HG03457 (cell line): ENCODE results near the gene FCGR2B.
A peak's percentile ranks its signal among the peaks of the same experiment; 100 is the strongest.
"Not testable (repeated sequence)": the region's sequence is repeated elsewhere in the genome, so short reads cannot be mapped to it uniquely, and the experiment has no call there.

Source experiments
- ATAC-seq: cut with Tn5 transposase; IDR thresholded peaks from one replicate; pipeline ENCODE4 v1.9.1; 2021; ENCODE audit warnings: moderate number of reproducible peaks; ENCODE audit not compliant: unreplicated experiment

Gene FCGR2B

DNA sequence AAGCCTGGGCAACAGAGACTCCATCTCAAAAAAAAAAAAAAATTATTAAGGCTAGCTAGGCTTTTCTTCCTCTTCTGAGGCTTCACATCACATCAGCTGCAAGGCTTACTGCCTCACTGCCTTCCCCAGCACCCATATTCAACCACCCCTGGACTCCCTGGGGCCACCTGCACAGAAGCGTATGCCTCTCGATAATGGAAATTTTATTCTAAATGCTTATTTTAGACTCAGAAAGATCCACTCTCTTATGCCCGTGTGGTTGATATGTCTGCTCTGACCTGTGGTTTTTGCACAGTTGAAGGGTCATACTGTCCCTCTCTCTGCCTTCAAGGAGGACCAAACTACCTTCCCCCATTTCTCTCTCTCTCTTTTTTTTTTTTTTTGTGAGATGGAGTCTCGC, 42.6 kb downstream of the FCGR2B start:
- ATAC-seq = no peak

DNA sequence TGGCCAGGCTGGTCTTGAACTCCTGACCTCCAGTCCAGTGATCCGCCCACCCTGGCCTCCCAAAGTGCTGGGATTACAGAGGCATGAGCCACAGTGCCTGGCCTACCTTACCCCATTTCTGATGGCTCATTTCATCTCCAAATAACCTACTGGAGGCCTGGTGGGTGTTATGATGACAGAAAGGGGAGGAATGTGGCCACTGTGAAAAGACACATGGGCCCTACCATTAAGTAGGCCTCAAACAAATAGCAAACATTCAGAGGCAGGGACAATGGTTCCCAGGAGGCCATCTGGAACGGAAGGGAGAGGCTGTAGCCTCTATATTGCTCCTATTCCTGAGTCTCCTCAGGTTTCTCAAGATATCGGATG, 43.2 kb downstream of the FCGR2B start:
- no peak for ATAC-seq

DNA sequence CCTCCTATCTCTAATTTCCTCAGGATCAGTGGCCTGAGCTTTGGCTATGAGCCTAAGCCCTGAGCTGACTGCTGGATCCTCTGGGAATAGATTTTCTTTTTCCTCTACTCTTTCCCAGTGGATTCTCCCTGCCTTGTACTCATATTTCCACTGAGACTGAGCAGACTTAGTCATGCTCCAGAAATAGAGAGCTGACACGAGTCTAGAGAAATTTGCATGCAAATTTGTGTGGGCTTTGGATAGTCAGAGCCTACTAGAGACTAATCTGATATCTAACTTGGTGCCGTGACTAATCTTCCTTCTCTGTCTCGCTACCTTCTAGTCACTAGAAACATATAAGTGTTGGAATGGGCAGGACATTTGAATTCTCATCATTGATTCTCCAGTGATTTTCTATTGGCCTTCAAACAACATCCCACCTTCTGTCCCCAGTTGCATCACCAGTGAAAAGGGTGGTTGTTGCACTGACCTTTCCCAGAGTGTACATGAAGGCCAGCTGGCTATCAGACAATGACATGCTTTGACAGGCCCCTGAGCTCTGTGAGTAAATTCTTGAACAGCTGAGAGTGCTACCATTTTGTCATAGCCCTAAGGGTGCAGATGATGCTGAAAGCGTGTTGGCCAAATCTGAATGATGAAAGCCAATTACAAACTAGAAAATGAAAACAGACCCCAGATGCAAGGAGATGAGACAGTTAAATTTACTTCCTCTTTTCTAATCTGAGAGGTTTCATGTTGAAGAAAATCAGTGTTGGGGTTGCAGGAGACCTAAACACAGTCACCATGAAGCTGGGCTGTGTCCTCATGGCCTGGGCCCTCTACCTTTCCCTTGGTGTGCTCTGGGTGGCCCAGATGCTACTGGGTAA, 43.8 kb downstream of the FCGR2B start, which contains the start of gene FCRLA:
Gene FCRLA (plus strand): TSS at position 748 of the 866 bp plus-strand sequence. CDS start 36 bp downstream, at position 784.
- peak; percentile 61 for ATAC-seq

DNA sequence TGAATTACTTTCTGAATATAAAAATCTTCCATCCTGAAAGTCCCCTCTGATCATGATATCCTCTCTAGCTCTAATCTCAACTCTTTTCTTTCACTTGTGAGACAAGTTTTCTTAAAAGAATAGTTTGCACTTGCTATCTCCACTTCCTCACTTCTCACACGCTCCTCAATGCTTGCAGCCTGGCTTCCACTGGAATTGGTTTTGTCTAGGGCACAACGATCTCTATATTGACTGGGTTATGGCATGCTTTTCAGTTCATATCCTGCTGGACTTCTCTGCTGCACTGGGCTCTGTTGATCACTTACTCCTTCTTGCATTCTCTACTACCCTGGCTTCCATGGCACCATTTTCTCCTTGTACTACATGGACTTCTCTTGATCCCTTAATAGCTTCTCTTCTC, 44.6 kb downstream of the FCGR2B start:
- no peak for ATAC-seq

DNA sequence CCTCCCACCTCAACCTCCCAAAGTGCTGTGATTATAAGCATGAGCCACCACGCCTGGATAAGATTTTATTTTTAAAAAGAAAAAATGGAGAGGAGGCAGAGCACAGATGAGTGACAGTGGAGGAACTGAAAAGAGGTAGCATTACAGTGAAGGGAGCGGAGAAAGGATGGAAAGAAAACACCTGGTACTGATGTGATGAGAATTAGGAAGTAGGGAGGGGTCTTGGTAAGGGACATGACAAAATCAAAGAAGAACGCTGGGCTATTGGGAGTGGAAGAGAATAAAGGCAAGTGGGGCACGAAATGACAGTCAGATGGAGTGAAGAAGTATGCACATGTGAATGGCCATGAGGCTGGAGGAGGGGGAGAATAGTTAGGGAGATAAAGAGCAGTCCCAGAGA, 46.4 kb downstream of the FCGR2B start:
- no peak for ATAC-seq

DNA sequence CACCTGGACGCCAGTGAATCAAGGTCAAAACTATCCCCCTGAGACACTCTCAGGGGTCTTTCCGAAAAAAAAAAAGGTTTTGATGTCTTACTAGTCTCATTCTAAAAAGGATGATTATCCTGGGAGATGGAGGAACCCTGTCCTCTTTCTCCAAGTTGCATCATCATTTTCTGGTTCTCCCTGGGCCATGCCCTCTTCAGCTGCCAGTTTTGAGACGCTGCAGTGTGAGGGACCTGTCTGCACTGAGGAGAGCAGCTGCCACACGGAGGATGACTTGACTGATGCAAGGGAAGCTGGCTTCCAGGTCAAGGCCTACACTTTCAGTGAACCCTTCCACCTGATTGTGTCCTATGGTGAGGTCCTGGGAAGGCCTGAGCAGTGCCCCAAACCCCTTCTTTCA, 47.6 kb downstream of the FCGR2B start:
- no peak for ATAC-seq

DNA sequence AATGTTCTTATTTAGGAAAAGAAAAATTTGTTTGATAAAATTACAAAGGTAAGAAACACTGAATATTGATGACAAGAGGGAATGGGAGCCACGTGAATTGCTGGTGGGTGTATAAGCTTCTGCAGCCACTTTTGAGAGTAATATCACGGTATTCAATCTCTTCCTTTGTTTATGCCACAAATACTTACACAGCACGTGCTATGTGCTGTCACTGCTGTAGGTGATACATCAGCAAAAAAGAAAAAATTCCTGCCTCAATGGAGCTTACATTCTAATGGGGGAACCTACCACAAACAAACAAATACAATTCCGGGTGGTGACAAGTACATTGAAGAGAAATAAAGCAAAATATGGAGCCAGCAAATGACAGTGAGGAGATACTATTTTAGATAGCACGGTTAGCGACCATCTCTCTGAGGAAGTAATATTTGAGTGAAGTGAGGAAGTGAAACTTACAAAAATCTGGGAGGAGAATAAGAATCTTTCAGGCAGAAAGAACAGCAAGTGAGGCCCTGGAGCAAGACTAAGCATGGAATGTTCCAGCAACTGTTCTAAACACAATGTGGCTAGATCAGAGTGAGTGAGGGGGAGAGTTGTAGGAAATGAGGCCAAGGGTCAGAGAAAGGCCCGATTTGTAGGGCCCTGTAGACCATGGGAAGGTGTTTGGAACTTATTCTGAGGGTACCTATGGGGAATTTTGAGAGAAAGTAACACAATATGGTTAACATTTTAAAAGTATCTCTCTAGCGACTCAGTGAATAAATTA, 55.8 kb downstream of the FCGR2B start:
- ATAC-seq = no peak

DNA sequence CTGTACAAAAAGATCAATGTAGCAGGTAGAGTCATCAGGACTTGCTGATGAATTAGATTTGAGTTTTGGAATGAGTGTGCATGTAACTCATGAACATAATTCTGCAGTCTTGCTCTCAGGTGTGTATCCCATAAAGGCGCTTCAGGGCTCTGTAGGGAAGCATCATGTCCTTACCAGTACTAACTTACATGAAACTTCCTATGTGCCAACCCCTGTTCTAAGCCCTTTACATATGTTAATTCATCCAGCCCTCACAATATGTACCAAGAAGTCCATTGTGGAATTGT, 56.3 kb downstream of the FCGR2B start:
- no peak for ATAC-seq

DNA sequence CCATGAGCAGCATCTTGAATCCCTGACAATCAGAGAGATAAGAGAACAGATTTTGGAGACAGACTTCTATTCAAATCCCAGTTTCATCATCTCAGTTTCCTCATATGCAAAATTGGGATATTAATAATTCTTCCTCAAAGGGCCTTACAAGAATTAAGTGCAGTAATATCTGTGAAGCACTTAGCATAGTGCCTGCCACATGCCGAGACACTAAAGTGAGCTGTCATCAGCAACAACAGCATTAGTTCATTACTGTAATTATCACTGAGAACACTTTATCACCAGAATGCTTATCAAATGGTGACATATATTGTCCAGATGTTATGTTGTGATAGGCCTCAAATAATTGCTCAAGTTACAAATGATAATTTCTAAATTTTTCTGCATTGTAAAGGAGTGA, 57.5 kb downstream of the FCGR2B start:
- ATAC-seq = no peak

DNA sequence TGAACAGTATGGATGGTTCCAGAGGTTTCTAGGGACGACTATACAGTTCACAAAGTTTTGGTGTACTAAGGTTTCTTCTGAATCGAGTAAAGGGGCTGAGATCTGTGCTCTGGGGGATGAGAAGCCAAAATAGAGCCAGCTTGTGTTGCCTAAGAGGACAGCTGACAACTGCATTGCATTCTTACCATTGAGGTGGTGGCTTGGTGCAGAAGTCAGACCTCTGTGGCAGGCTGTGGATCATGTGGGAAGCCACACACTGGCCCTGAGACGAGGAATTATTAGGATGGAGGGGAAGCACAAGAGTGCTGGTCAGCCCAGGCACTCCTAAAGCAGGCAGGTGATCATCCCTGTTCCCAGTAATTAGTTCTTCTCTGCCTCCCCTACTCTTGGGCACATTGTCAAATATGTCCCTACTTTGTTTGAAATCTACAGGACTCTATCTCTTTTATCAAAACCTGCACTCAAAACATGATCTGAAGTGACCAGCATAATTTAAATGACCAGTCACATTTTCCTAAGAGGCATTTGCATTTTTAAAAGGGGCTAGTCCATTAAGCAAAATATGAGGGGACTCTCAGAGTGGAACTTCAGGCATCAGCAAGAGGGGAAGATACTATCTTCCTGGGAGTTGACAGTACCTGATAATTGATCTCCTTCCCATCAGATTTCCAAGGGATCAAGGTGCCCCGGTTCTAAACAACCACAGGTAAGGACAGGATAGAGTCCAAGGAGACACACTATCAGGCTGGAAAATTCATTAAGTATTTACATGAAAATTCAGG, 58.2 kb downstream of the FCGR2B start, which contains the start of gene FCRLB:
Gene FCRLB (plus strand): TSS at position 589 of the 782 bp plus-strand sequence. CDS start 1,129 bp downstream, outside the sequence.
- ATAC-seq = no peak

DNA sequence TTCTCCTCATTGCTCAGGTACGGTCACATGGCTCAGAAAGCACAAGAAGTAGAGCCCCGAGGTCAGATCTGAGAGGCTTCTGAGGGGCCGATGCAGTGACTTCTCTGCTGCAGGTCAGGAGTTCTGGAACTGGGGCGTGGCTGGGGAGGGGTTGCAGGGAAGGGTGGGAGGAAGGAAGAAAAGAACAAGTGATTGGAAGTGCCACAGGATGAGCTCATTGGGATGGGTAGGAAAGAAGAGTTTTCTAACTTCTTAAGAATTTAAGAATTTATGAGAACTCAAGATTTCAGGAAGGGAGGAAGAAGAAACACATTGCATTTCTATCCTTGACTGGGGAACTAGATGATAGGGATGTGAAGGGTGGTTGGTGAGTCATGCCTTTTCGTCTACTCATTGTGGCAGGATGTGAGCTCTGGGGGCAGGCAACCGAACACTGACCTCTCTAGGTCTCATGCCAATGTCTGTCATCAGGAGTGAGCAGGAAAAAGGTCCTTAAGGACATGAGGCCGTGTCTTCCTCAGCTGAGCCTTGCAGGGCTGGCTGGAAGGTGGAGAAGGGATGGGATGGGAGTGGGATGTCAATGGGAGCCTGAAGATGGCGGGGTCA, 58.9 kb downstream of the FCGR2B start:
- no peak for ATAC-seq

DNA sequence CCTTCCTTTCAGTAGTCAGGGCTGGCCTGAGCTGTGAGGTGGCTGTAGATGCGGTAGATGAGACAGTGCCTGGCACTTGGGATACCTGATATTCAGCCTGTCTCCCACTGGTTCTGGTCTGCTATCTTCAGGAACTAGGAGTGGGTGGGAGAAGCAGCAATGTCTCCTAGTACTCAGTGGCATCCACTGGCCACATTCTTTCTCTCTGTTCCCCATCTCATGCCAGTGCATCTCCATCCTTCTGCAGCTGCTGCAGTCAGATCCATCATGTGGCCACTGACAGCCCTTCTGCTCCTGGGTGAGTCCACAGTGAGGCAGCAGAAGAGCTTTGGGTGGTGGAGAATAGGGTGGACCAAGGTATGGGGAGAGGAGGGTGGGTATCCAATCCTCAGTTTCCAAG, 59.5 kb downstream of the FCGR2B start:
- ATAC-seq = no peak

DNA sequence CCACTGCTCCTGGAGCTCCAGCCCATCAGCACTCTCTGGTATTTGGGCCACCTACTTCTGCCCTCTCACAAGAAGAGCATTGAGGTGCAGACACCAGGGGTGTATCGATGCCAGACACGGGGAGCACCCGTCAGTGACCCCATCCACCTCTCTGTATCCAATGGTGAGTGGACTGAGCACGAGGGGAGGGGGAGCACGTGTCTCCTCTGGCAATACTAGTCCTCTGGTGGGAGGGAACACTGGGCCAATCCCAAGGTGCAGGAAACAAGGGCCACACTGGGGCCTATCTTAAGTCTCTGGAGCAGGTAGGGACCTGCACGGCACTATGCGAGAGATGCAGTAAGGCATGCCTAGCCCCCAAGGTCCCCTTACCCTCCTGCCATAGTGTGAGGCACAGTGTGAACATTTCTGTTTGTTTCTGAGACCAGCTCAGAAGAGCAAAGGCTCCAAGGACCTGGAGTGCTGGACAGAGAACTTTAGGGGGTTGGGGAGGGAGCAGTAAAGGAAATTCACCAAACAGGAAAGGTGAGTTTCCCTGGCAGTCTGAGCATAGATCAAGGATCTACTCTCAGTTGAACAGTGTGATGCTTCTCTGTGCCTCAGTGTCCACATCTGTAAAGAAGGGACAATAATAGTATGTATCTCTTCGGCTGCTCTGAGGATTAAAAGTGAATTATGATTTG, 60.7 kb downstream of the FCGR2B start:
- ATAC-seq = no peak

DNA sequence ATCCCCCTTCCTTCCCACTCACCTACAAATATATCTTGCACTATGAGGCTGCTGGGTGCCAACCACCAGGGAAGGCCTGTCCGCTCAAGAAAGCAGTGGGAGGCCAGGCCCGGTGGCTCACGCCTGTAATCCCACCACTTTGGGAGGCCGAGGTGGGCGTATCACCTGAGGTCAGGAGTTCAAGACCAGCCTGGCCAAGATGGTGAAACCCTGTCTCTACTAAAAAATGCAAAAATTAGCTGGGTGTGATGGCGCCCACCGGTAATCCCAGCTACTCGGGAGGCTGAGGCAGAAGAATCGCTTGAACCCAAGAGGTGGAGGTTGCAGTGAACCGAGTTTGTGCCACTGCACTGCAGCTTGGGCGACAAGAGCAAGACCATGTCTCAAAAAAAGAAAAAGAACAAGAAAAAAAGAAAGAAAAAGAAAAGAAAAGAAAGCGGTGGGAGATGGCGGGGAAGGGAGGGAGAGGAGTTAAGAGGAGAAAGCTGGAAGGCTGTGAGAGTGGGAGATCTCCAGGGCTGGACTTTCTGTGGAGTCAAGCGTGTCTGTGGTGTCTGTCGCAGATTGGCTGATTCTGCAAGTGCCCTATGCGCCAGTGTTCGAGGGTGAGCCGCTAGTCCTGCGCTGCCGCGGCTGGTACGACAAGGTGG, 62.4 kb downstream of the FCGR2B start:
- not testable (repeated sequence) for ATAC-seq

DNA sequence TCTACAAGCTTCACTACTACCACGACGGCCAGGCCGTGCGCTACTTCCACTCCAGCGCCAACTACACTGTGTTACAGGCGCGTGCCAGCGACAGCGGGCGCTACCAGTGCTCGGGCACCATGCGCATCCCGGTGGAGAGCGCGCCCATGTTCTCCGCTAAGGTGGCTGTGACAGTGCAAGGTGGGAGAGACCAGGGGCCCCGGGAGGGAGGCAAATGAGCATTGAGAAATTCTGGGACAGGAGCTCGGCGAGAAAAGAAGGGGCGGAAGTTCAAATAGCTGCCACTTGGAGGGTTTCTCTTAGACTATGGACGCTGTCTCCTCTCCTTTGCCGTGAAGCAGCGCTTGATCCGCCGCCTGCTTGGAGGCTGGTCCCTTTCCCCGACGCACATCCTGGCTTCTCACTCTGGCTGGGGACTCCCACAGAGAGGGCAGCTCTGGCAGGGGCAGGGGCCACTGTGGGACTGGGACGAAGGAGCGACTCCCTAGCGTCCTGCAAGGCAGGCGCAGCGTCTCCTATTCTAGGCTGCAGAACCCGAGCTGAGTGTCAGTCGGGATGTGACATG, 63.0 kb downstream of the FCGR2B start:
- no peak for ATAC-seq

DNA sequence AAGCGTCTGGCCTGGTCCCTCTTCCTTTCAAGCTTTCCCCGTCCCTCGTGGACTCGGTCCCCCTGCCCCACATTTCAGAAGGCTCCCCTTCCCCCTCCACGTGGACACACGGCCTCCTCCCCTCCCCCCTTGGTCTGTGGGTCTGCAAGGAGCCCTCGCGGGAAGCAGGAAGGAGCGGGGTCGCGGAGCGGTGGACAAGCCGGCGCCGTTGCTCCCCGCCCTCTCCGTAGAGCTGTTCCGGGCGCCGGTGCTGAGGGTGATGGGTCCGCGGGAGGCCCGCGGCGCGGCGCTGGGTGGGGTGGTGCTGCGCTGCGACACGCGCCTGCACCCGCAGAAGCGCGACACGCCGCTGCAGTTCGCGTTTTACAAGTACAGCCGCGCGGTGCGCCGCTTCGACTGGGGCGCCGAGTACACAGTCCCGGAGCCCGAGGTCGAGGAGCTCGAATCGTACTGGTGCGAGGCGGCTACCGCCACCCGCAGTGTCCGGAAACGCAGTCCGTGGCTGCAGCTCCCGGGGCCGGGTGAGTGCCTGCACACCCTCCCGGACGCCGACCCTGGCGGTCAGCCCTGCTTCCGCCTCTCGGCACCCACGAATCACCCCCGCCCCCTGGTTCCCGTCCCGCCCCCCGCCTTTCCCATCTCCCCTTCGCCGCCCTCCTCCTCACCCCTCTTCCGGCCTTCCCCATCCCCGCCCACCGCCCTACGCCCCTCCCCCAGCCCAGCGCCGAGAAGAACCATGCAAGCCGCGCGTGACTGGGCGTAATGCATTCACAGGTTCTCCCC, 63.7 kb downstream of the FCGR2B start:
- peak; percentile 46 for ATAC-seq

DNA sequence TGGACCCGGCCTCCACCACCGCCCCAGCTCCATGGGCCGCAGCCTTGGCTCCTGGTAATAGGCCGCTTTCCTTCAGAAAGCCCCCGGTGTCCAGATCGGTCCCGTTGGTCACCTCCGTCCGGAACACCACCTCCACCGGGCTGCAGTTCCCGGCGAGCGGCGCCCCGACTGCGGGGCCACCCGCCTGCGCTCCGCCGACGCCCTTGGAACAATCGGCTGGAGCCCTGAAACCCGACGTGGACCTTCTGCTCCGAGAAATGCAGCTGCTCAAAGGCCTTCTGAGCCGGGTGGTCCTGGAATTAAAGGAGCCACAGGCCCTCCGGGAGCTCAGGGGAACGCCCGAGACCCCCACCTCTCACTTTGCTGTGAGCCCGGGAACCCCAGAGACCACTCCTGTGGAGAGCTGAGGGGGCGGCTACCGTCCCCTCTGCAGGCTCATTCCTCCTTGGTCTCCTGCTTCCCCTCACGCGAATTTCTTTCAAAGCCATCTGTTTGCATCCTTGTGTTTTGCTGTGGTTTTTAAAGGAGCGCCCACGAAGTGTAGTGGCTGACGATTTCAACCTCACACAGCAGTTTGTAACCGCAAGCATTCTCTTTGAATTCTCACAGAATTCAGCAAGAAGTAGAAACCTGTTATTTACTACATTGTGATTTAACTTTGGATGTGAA, 64.4 kb downstream of the FCGR2B start:
- ATAC-seq = peak; percentile 8
